GM21528 (cell line): ENCODE measurements around the gene TMUB1.

Source experiments
- ATAC-seq: cut with Tn5 transposase; IDR thresholded peaks from one replicate; pipeline ENCODE4 v1.9.1; 2021; ENCODE audit warnings: mild to moderate bottlenecking, moderate library complexity; ENCODE audit not compliant: unreplicated experiment, low FRiP score

TMUB1 gene

GRCh38 chr7:151071032-151071866 is 12.0 kb downstream of the TMUB1 start:
- no peak for ATAC-seq

DNA sequence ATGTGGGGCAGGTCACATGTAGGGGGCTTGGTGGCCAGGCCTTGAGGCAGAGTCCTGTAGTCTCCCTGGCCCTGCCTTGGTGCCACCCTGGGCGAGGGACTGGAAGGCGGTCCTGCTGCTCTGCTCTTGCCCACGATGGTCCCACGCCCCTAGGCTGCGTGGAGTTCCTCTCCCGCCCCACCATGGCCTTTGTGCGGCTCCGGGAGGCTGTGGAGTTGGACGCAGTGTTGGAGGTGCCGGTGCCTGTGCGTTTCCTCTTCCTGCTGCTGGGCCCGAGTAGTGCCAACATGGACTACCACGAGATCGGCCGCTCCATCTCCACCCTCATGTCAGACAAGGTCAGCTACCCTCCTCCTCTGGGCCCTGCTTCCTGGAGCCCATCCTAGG is 12.7 kb downstream of the TMUB1 start:
- ATAC-seq, result no peak

- no peak for ATAC-seq
Measured at GRCh38 chr7:151069841-151070573, 13.3 kb downstream of the TMUB1 start.

- no peak for ATAC-seq
Measured at GRCh38 chr7:151068069-151068773, 15.1 kb downstream of the TMUB1 start.

DNA sequence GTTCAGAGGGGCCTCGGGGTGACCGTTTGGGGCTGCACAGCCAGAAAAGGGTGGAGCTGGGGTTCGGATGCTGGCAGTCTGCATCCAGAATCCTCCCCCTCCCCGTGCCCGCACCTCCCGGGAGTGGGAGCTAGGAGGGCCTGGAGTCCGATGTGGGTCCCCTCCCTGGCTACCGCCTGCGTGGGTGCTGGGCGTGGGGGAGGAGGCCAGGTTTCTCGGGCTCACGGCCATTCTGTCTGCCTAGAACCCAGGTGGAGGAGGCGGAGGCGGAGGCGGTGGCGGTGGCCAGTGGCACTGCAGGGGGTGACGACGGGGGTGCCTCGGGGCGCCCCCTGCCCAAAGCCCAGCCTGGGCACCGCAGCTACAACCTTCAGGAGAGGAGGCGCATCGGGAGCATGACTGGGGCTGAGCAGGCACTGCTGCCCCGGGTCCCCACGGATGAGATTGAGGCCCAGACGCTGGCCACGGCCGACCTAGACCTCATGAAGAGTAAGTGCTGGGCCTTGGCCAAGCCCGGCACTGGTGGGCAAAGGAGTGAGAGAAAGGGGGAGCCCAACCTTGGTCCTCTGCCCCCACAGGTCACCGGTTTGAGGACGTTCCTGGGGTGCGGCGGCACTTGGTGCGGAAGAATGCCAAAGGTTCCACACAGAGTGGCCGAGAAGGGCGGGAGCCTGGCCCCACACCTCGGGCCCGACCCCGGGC is 16.9 kb downstream of the TMUB1 start:
- ATAC-seq, result no peak

DNA sequence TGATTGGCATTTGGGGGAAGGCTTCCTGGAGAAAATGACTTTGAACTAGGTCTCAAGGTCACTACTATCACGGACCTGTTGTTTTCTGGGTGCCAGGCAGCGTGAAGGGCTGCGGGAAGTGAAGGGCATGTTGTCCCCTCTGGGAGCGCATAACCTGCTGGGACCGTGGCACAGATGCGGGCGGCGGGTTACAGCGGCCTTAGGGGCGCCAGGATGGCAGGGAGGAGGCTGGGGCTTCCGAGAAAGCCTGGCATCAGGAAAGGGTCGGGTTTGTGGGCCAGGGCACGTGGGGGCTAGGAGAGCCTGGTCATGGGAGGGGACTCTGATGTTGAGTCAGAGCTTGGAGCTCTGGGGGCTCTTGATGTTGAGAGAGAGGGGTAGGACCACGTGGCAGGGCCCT is 17.8 kb downstream of the TMUB1 start:
- ATAC-seq, result no peak

- no peak for ATAC-seq
Measured at GRCh38 chr7:151064993-151065392, 18.3 kb downstream of the TMUB1 start.

DNA sequence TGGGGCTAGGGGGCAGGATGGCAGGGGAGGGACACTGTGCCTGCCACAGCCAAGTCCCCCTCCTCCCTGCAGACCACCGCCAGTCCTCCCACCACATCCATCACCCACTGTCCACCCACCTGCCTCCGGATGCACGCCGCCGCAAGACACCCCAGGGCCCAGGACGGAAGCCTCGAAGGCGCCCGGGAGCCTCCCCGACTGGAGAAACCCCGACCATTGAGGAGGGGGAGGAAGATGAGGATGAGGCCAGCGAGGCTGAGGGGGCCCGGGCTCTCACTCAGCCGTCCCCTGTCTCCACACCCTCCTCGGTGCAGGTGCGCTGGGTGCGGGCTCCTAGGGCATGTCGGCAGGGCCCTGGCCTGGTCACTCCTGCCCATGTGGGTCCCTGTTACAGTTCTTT is 18.8 kb downstream of the TMUB1 start:
- no peak for ATAC-seq

GRCh38 chr7:151063212-151063561 is 20.1 kb downstream of the TMUB1 start:
- no peak for ATAC-seq

DNA sequence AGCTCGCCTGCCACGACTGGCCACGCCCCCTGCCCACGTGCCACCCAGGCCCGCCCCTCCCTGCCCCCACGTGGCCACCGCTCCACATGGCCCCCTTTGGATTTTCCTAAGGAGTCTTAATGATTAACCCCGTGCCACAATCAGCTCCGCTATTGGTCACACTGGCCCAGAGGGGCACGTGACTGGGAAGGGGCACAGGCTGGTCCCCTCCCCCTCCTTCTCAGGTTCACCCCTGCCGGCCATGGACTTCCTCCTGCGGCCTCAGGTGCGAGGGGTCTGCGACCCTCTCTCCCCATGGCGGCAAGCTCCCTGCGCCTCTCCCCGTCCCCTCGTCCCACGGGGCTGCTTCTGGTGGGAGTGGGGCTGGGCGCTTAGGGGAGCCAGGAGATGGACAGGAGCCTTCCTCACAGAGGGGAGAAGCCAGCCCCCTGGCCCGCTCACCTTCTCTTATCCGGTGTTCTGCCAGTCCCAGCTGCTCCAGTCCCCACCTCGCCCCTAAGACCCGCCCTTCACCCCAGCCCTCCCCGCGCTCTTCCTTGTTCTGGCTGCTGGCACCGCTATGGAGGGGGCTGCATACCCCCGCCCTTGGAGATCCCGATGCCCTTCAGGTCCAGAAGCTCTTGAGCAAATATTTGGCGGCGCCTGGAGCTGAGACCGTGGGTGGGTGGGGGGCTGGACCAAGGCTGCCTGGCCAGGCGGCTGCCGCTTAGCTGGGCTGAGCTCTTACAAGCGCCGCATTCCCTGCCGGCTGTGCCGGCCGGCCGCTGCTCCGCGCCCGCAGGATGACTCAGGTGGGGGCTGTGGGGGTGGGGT is 20.7 kb downstream of the TMUB1 start:
- no peak for ATAC-seq

DNA sequence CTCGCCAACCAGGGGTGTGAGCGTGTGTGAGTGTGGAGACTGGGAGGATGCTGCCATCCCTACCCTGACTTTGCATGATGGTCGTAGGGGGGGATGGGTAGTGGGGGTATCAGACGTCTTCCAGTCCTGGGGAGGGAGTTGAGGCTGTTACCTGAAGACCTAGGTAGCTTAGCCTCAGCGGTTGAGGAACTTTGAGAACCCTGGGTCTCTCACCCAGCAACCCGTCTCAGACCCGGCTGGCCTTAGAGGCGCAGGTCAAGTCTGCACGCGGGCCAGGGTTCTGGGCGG is 21.2 kb downstream of the TMUB1 start:
- ATAC-seq, result no peak

- no peak for ATAC-seq
Measured at GRCh38 chr7:151061213-151062110, 21.8 kb downstream of the TMUB1 start.

DNA sequence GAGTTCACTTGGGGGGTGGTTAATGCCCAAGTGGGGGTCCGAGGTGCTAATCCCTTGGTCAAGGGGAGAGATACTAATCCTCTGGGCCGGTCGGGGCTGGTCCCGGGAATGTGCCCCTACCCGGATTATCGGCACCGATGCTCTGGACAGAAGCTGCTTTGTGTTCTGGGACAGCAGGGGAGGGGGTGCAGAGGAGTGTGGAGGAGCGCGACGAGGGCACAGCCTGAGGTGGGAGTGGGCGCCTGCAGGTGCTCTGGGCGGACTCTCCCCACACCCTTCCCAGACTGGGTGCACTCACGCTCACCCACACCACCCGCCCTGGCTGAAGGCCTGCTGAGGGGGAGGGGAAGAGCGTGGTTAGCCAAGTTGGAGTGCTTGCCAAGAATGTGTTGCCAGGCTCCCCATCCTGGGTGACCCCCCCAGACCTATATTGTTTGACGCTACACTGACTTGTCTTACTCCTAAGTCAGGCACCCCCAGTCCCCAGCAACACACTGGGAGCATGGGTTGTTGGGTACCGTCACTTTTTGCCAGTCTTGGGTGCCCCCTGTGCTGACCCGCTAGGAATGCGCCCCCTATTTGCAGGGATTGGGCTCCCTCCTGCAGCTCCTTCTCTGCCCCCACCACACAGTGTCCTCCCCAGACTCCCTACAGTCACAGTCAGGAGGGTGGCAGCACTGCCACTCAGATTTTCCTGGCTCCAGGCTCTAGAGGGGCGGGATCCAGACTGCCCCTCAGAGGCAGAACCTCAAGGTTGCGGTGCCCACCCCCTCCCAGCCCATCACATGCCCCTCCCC is 22.7 kb downstream of the TMUB1 start:
- no peak for ATAC-seq

GRCh38 chr7:151060113-151060415 is 23.2 kb downstream of the TMUB1 start:
- ATAC-seq, result no peak

DNA sequence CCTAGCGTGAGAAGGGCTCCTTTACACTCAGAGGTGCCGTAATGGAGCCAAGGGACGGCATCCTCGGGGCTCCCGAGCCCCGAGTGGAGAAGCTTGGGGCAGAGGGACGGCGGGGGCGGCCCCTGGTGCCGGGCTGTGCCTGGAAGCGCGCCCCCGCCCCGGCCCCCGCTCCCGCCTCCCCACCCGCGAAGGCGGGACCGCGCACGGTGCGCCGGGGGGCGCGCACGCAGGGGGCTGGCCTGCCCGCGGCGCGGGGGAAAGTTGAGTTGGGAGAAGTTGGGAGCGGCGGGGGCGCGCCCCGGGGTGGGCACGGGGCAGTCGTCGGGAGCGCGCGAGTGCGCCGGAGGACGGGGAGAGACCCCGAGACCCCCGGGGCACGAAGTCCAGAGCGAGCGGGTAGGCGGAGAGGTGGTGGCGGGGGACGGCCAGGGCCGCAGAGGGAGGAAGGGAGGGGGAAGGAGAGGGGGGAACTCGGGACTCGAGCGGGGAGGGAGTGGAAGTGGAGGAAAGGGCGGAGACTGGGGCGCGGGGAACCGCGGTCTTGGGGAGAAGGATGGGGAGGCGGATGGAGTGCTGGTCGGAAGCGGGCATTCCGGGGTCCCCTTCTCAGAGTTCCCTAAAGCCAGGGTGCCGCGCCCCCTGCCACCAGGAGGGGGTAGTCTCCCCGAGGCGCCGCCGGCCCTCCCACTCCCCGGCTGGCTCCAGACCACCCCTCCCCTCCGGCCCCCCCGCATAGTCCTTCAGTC is 23.8 kb downstream of the TMUB1 start, which contains the start of gene SLC4A2:
Gene SLC4A2, plus strand, starts transcription at position 223 of the 746 bp plus-strand sequence. CDS start 2,399 bp downstream, outside the sequence.
- peak; percentile 32 for ATAC-seq

DNA sequence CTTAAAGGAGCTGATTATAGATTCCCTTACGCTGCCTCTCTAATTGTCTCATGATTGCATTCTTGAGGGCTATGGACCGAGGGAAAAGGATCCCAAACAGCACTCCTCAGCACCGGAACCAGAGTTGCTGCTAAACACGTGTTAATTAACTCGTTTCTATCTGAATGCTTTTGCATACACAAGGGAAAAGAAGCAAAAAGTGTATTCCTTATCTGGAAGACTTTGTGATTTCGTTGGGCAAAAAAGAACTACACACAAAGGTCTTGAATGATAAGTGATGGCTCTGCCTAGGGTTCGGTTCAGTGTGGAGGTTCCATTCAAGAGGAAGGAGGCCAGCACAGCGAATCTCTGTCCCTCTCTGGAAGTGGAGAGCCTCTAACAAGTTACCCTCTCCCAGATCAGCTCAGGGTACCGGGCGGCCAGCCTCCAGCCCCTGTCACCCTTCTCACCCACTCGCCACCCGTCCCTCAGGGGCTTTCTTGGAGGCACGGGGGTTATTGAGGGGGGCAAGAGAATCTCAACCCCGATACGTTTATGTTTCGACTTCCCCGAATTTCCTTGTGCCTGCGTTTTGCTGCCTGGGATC is 24.4 kb downstream of the TMUB1 start:
- no peak for ATAC-seq

- ATAC-seq, result peak; percentile 82
Measured at GRCh38 chr7:151057989-151058780, 25.1 kb downstream of the TMUB1 start.
